Measurements from ENCODE around the gene RPL27A.

RPL27A gene

GRCh38 chr11:8693555-8693954 is 11.0 kb downstream of the RPL27A start:
- no peak overlapping the region for H4K8ac ChIP-seq (ENCODE audit: low read depth, low read length)
- no peaks in the 10 kb centered on the region for H3K9me3 ChIP-seq (ENCODE audit: insufficient read depth, low read depth, low read length)
- no peak overlapping the region for H3K14ac ChIP-seq (ENCODE audit: low read length)
- H4K12ac ChIP-seq (ENCODE audit: low read depth, low read length): no peak overlapping the region
- no CpG with 5 or more reads among the region's 7 CpGs for WGBS (ENCODE audit: extremely low coverage, insufficient coverage, insufficient read length)
- H3K18ac ChIP-seq (ENCODE audit: low read length): no peak overlapping the region
- H3K36me3 ChIP-seq (ENCODE audit: control insufficient read depth in 1 of 2, insufficient read depth in 2 of 2, low read length in 2 of 2): peaks cover 35 to 63% of the 10 kb centered on the region in 2 experiments
- peaks cover 2% of the 10 kb centered on the region for H3K79me2 ChIP-seq (ENCODE audit: control insufficient read depth, insufficient read depth, low read length, poor library complexity)
- no peak for DNase-seq
- H3K4me1 ChIP-seq (ENCODE audit: control insufficient read depth in 1 of 2, insufficient read depth in 2 of 2, low read length in 2 of 2): peaks cover 1% of the 10 kb centered on the region in 2 experiments
- H3K4ac ChIP-seq (ENCODE audit: low read depth, low read length): no peak overlapping the region
- H4K91ac ChIP-seq (ENCODE audit: low read depth, low read length): no peak overlapping the region
- no peak overlapping the region for H3K4me3 ChIP-seq (ENCODE audit: low read depth, low read length)
- H3K27me3 ChIP-seq (ENCODE audit: insufficient read depth, low read length): no peaks in the 10 kb centered on the region
- H2AFZ ChIP-seq (ENCODE audit: insufficient read depth, low read length, poor library complexity): no peak overlapping the region
- peaks cover 2% of the 10 kb centered on the region for H3K79me1 ChIP-seq (ENCODE audit: low read length)
- no peak overlapping the region for H2BK12ac ChIP-seq (ENCODE audit: low read length)
- H2AK5ac ChIP-seq (ENCODE audit: low read length): no peak overlapping the region
- H2BK120ac ChIP-seq (ENCODE audit: insufficient read depth, low read length, poor library complexity): no peak overlapping the region
- no peak overlapping the region for H3K9ac ChIP-seq (ENCODE audit: low read length)
- no peak overlapping the region for H3K4me2 ChIP-seq (ENCODE audit: low read length)
- no peak overlapping the region for H2BK5ac ChIP-seq (ENCODE audit: low read depth, low read length, poor library complexity)
- no peak overlapping the region for H3K23ac ChIP-seq (ENCODE audit: low read length)
- no peak overlapping the region for H3K27ac ChIP-seq (ENCODE audit: low read depth, low read length)

GRCh38 chr11:8694137-8694536 is 11.5 kb downstream of the RPL27A start:
- Histone ChIP-seq H3K4me1 (ENCODE audit: control insufficient read depth in 1 of 2, insufficient read depth in 2 of 2, low read length in 2 of 2) (peaks cover 5 to 7% of the 10 kb centered on the region in 2 experiments), H4K91ac (ENCODE audit: low read depth, low read length) (no peak overlapping the region), H2AFZ (ENCODE audit: insufficient read depth, low read length, poor library complexity) (no peak overlapping the region), H3K36me3 (ENCODE audit: control insufficient read depth in 1 of 2, insufficient read depth in 2 of 2, low read length in 2 of 2) (peaks cover 41 to 67% of the 10 kb centered on the region in 2 experiments), H2BK5ac (ENCODE audit: low read depth, low read length, poor library complexity) (no peak overlapping the region), H3K23ac (ENCODE audit: low read length) (no peak overlapping the region), H3K14ac (ENCODE audit: low read length) (no peak overlapping the region), H3K27me3 (ENCODE audit: insufficient read depth, low read length) (no peaks in the 10 kb centered on the region), H3K4me3 (ENCODE audit: low read depth, low read length) (no peak overlapping the region), H3K9ac (ENCODE audit: low read length) (peak overlapping the region; percentile 23), H3K79me1 (ENCODE audit: low read length) (no peaks in the 10 kb centered on the region), H3K27ac (ENCODE audit: low read depth, low read length) (no peak overlapping the region), H4K12ac (ENCODE audit: low read depth, low read length) (no peak overlapping the region), H3K18ac (ENCODE audit: low read length) (no peak overlapping the region), H3K9me3 (ENCODE audit: insufficient read depth, low read depth, low read length) (no peaks in the 10 kb centered on the region), H3K4me2 (ENCODE audit: low read length) (no peak overlapping the region), H3K4ac (ENCODE audit: low read depth, low read length) (no peak overlapping the region), H3K79me2 (ENCODE audit: control insufficient read depth, insufficient read depth, low read length, poor library complexity) (no peaks in the 10 kb centered on the region), H4K8ac (ENCODE audit: low read depth, low read length) (no peak overlapping the region), H2AK5ac (ENCODE audit: low read length) (no peak overlapping the region), H2BK12ac (ENCODE audit: low read length) (no peak overlapping the region), H2BK120ac (ENCODE audit: insufficient read depth, low read length, poor library complexity) (no peak overlapping the region)
- DNase-seq: no peak
- no CpG with 5 or more reads among the region's 5 CpGs for WGBS (ENCODE audit: extremely low coverage, insufficient coverage, insufficient read length)

GRCh38 chr11:8697054-8697453 is 14.5 kb downstream of the RPL27A start:
- no peak overlapping the region for H2BK5ac ChIP-seq (ENCODE audit: low read depth, low read length, poor library complexity)
- no peak overlapping the region for H3K27ac ChIP-seq (ENCODE audit: low read depth, low read length)
- peaks cover 18 to 22% of the 10 kb centered on the region in 2 experiments for H3K4me1 ChIP-seq (ENCODE audit: control insufficient read depth in 1 of 2, insufficient read depth in 2 of 2, low read length in 2 of 2)
- H3K79me1 ChIP-seq (ENCODE audit: low read length): peaks cover 9% of the 10 kb centered on the region
- H3K4ac ChIP-seq (ENCODE audit: low read depth, low read length): no peak overlapping the region
- H4K8ac ChIP-seq (ENCODE audit: low read depth, low read length): no peak overlapping the region
- H4K91ac ChIP-seq (ENCODE audit: low read depth, low read length): no peak overlapping the region
- no peak overlapping the region for H2BK12ac ChIP-seq (ENCODE audit: low read length)
- H2BK120ac ChIP-seq (ENCODE audit: insufficient read depth, low read length, poor library complexity): no peak overlapping the region
- no peak for DNase-seq
- H3K18ac ChIP-seq (ENCODE audit: low read length): no peak overlapping the region
- H2AFZ ChIP-seq (ENCODE audit: insufficient read depth, low read length, poor library complexity): no peak overlapping the region
- no peaks in the 10 kb centered on the region for H3K9me3 ChIP-seq (ENCODE audit: insufficient read depth, low read depth, low read length)
- no peaks in the 10 kb centered on the region for H3K27me3 ChIP-seq (ENCODE audit: insufficient read depth, low read length)
- H3K23ac ChIP-seq (ENCODE audit: low read length): no peak overlapping the region
- H3K9ac ChIP-seq (ENCODE audit: low read length): no peak overlapping the region
- H4K12ac ChIP-seq (ENCODE audit: low read depth, low read length): no peak overlapping the region
- no peak overlapping the region for H3K4me3 ChIP-seq (ENCODE audit: low read depth, low read length)
- H3K4me2 ChIP-seq (ENCODE audit: low read length): no peak overlapping the region
- no CpG with 5 or more reads among the region's 3 CpGs for WGBS (ENCODE audit: extremely low coverage, insufficient coverage, insufficient read length)
- H3K36me3 ChIP-seq (ENCODE audit: control insufficient read depth in 1 of 2, insufficient read depth in 2 of 2, low read length in 2 of 2): peaks cover 42 to 64% of the 10 kb centered on the region in 2 experiments
- H3K79me2 ChIP-seq (ENCODE audit: control insufficient read depth, insufficient read depth, low read length, poor library complexity): no peaks in the 10 kb centered on the region
- no peak overlapping the region for H2AK5ac ChIP-seq (ENCODE audit: low read length)
- H3K14ac ChIP-seq (ENCODE audit: low read length): no peak overlapping the region

GRCh38 chr11:8698379-8698851 is 15.8 kb downstream of the RPL27A start:
- Histone ChIP-seq H4K8ac (ENCODE audit: low read depth, low read length) (no peak overlapping the region), H3K4ac (ENCODE audit: low read depth, low read length) (no peak overlapping the region), H3K4me3 (ENCODE audit: low read depth, low read length) (no peak overlapping the region), H3K4me1 (ENCODE audit: control insufficient read depth in 1 of 2, insufficient read depth in 2 of 2, low read length in 2 of 2) (peaks cover 18 to 22% of the 10 kb centered on the region in 2 experiments), H3K27me3 (ENCODE audit: insufficient read depth, low read length) (no peaks in the 10 kb centered on the region), H3K36me3 (ENCODE audit: control insufficient read depth in 1 of 2, insufficient read depth in 2 of 2, low read length in 2 of 2) (peaks cover 47 to 60% of the 10 kb centered on the region in 2 experiments), H3K79me1 (ENCODE audit: low read length) (peaks cover 9% of the 10 kb centered on the region), H3K18ac (ENCODE audit: low read length) (peak overlapping the region; percentile 14), H3K79me2 (ENCODE audit: control insufficient read depth, insufficient read depth, low read length, poor library complexity) (no peaks in the 10 kb centered on the region), H3K14ac (ENCODE audit: low read length) (no peak overlapping the region), H4K91ac (ENCODE audit: low read depth, low read length) (no peak overlapping the region), H3K27ac (ENCODE audit: low read depth, low read length) (no peak overlapping the region), H2BK120ac (ENCODE audit: insufficient read depth, low read length, poor library complexity) (no peak overlapping the region), H3K23ac (ENCODE audit: low read length) (no peak overlapping the region), H2BK12ac (ENCODE audit: low read length) (no peak overlapping the region), H3K9ac (ENCODE audit: low read length) (no peak overlapping the region), H2AFZ (ENCODE audit: insufficient read depth, low read length, poor library complexity) (no peak overlapping the region), H2AK5ac (ENCODE audit: low read length) (no peak overlapping the region), H3K4me2 (ENCODE audit: low read length) (no peak overlapping the region), H2BK5ac (ENCODE audit: low read depth, low read length, poor library complexity) (peak overlapping the region; percentile 3), H3K9me3 (ENCODE audit: insufficient read depth, low read depth, low read length) (no peaks in the 10 kb centered on the region), H4K12ac (ENCODE audit: low read depth, low read length) (no peak overlapping the region)
- no peak for DNase-seq
- no CpG with 5 or more reads among the region's 5 CpGs for WGBS (ENCODE audit: extremely low coverage, insufficient coverage, insufficient read length)
